ENCODE results near the gene PNKD. TPM values are rescaled to one million over a fixed set of nuclear protein-coding genes. Genes with fewer than 3 reads are reported as not detected.

PNKD gene
- total and polyA plus RNA-seq, 2 of the 8 experiments (the other 6 are each of a cell fraction or from before 2014, with no cell fraction given) = 43.9 to 65.4 TPM

- TF ChIP-seq ATF2 (IDR thresholded peaks at IDR 0.05; ENCODE audit: low read length) (no peak), RBBP5 (IDR thresholded peaks at IDR 0.05; ENCODE audit: borderline replicate concordance, low read depth, low read length) (no peak), BRCA1 (IDR thresholded peaks at IDR 0.05; ENCODE audit: low read depth, low read length) (no peak), TCF12 (IDR thresholded peaks at IDR 0.05; ENCODE audit: low read depth, low read length) (no peak), PHF8 (conservative IDR thresholded peaks at IDR 0.05; ENCODE audit: low read depth, low read length) (no peak), SUZ12 (IDR thresholded peaks at IDR 0.05; ENCODE audit: low read length) (no peak)
These were observed 20.6 kb upstream of the PNKD start (continued) for GRCh38 chr2:218249691-218250090.
